Vagina (tissue), 2 donors: Measurements from ENCODE around the gene IZUMO1R. TPM values are rescaled to one million over a fixed set of nuclear protein-coding genes. Genes with fewer than 3 reads are reported as not detected.

Source experiments
- DNase-seq, 2 donors: peaks; one replicate each; pipeline ENCODE4 v3.0.0-alpha.2; 2017; ENCODE audit errors: extremely low spot score in 2 of 2
- H3K27ac ChIP-seq: fragments of 200-600 bp; sonication (generic); one replicate; pipeline ENCODE4 v1.5.1; 2019
- H3K27me3 ChIP-seq: fragments of 200-600 bp; sonication (generic); one replicate; pipeline ENCODE4 v1.5.1; 2019
- H3K36me3 ChIP-seq, 2 donors: fragments of 200-600 bp; sonication (generic); one replicate each; pipeline ENCODE4 v1.5.1; 2017 to 2019
- H3K4me1 ChIP-seq: fragments of 200-600 bp; sonication (generic); one replicate; pipeline ENCODE4 v1.5.1; 2019
- H3K4me3 ChIP-seq, 2 donors: fragments of 200-600 bp; sonication (generic); 1 replicate in 1 of 2; 2 replicates in 1 of 2; pipeline ENCODE4 v1.5.1; 2016 to 2019
- H3K9me3 ChIP-seq: fragments of 200-600 bp; sonication (generic); one replicate; pipeline ENCODE4 v1.5.1; 2019
- POLR2A ChIP-seq, 2 donors: fragments of 450-650 bp; IDR thresholded peaks; one replicate each; pipeline ENCODE4 v1.6.1; 2017; ENCODE audit warnings: antibody characterized with exemption in 2 of 2, mild to moderate bottlenecking in 2 of 2, moderate library complexity in 2 of 2
- POLR2AphosphoS5 ChIP-seq, 2 donors: sonication (generic); formaldehyde crosslinking; IDR thresholded peaks; one replicate each; pipeline ENCODE4 v1.9.0; 2017; ENCODE audit warnings: antibody characterized with exemption in 2 of 2, mild to moderate bottlenecking in 2 of 2, low read depth in 1 of 2; ENCODE audit not compliant: insufficient read depth in 1 of 2
- intact Hi-C: fragments of 100-400 bp; cut with DNase I; formaldehyde crosslinking; loops from one replicate; pipeline ENCODE4 v1.15.1; 2023
- total RNA-seq: library from RNA; depleted of rRNA; stranded (reverse); fragments of >200 nt; gene quantifications from one replicate; pipeline ENCODE4 v1.2.3, GENCODE V29; 2016
- TF ChIP-seq, protein P1 (sequence below), 3 experiments: fragments of 450-650 bp in 2 of 3; fragments of 200-600 bp in 1 of 3; sonication (generic) in 1 of 3; IDR thresholded peaks; one replicate each; pipeline ENCODE4 v1.5.1; 2017 to 2019; ENCODE audit warnings: antibody characterized with exemption in 3 of 3, mild to moderate bottlenecking in 2 of 3, moderate library complexity in 2 of 3

Gene IZUMO1R
- total RNA-seq, 1 donor from 2014 or later = not detected

DNA sequence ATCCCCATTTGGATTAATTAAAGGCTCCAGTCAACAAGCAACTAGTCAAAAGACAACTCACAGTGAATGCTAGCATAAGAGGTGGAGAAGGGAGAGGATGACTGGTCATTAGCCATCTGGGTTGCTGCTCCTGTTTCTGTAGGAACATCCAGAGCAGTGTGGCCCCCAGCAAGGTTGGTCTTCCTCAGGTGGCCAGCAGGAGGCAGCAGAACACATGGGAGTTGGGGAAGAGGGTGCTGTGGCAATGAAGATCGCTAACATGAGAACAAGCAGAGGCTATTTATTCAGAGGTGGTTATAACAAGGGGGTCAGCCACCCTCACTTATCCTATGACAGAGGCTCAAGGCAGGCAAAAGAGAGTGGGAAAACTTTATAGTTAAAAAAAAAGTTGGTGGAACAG lies 21.3 kb downstream of the IZUMO1R start:
- intact Hi-C loops = no loop called here
- no peaks in the 10 kb centered on the region for H3K9me3 ChIP-seq
- H3K27me3 ChIP-seq = no peaks in the 10 kb centered on the region
- TF ChIP-seq POLR2AphosphoS5 (IDR thresholded peaks at IDR 0.05; ENCODE audit: insufficient read depth in 1 of 2, low read depth in 1 of 2) (no peak), POLR2A (IDR thresholded peaks at IDR 0.05) (no peak)
- TF ChIP-seq, protein P1, sequence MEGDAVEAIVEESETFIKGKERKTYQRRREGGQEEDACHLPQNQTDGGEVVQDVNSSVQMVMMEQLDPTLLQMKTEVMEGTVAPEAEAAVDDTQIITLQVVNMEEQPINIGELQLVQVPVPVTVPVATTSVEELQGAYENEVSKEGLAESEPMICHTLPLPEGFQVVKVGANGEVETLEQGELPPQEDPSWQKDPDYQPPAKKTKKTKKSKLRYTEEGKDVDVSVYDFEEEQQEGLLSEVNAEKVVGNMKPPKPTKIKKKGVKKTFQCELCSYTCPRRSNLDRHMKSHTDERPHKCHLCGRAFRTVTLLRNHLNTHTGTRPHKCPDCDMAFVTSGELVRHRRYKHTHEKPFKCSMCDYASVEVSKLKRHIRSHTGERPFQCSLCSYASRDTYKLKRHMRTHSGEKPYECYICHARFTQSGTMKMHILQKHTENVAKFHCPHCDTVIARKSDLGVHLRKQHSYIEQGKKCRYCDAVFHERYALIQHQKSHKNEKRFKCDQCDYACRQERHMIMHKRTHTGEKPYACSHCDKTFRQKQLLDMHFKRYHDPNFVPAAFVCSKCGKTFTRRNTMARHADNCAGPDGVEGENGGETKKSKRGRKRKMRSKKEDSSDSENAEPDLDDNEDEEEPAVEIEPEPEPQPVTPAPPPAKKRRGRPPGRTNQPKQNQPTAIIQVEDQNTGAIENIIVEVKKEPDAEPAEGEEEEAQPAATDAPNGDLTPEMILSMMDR (IDR thresholded peaks at IDR 0.05) = no peak
- H3K4me3 ChIP-seq = no peak overlapping the region
- no peaks in the 10 kb centered on the region for H3K4me1 ChIP-seq
- H3K36me3 ChIP-seq = no peaks in the 10 kb centered on the region
- no peak for DNase-seq
- no peak overlapping the region for H3K27ac ChIP-seq

DNA sequence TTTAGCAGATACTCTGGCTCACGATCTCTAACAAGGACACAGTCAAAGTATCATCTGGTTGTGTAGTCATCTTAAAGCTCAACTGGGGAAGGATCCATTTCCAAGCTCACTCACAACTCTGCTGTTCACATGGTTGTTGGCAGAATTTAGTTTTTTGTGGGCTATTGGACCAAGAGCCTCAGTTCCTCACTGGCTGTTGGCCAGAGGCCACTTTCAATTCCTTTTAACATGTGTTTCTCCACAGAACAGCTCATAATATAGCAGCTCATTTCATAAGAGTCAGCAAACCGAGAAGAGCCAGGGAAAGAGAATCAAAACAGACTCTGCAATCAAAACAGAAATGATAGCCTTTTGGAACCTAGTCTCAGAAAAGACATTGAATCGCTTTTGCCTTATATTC lies 22.6 kb downstream of the IZUMO1R start:
- DNase-seq = no peak
- H3K9me3 ChIP-seq = no peaks in the 10 kb centered on the region
- intact Hi-C loops = no loop called here
- H3K27me3 ChIP-seq = no peaks in the 10 kb centered on the region
- H3K27ac ChIP-seq = no peak overlapping the region
- TF ChIP-seq, protein P1 (IDR thresholded peaks at IDR 0.05) = no peak
- TF ChIP-seq POLR2AphosphoS5 (IDR thresholded peaks at IDR 0.05; ENCODE audit: insufficient read depth in 1 of 2, low read depth in 1 of 2) (no peak), POLR2A (IDR thresholded peaks at IDR 0.05) (no peak)
- H3K36me3 ChIP-seq = no peaks in the 10 kb centered on the region
- no peak overlapping the region for H3K4me3 ChIP-seq
- H3K4me1 ChIP-seq = no peaks in the 10 kb centered on the region

DNA sequence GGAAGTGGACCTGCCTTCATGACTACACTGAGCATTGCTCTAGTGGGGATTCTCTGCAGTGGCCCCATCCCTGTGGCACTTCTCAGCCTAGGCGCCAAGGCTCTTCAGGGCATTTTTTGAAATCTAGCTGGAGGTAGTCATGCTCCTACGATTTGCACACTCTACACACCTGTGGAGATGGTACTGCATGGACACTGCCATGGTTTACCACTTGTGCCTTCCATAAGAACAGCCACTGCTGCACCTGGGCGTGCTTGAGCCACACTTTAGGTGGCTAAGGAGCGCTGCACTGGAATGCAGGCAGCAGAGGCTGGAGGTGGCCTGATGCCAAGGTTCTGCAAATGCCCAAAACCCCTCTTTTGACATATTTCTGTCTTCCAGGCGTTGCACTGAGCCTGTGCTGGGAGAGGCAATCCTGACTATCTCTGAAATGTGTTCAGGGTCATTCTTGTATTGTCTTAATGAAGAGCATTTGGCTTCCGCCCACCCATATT lies 24.3 kb downstream of the IZUMO1R start:
- TF ChIP-seq POLR2A (IDR thresholded peaks at IDR 0.05) (no peak), POLR2AphosphoS5 (IDR thresholded peaks at IDR 0.05; ENCODE audit: insufficient read depth in 1 of 2, low read depth in 1 of 2) (no peak)
- TF ChIP-seq, protein P1 (IDR thresholded peaks at IDR 0.05) = no peak
- intact Hi-C loops = no loop called here

DNA sequence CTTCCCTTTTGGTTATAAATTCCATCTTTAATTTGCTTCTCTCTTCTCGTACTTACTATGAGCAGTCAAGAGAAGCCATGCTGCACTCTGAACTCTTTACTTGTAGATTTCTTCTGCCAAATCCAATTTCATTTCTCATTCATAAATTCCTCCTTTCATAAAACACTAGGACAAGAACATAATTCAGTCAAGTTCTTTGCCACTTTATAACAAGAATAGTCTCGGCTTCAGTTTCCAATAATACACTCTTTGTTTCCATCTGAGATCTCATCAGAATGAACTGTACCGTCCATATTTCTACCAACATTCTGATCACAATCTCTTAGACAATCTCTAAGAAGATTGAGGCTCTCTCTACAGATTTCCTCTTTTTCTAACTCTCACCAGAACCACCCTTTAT lies 25.1 kb downstream of the IZUMO1R start:
- no peak overlapping the region for H3K27ac ChIP-seq
- no peaks in the 10 kb centered on the region for H3K27me3 ChIP-seq
- no peak for DNase-seq
- no peak for TF ChIP-seq POLR2AphosphoS5 (IDR thresholded peaks at IDR 0.05; ENCODE audit: insufficient read depth in 1 of 2, low read depth in 1 of 2)
- TF ChIP-seq, protein P1 (IDR thresholded peaks at IDR 0.05) = no peak
- no peak for TF ChIP-seq POLR2A (IDR thresholded peaks at IDR 0.05)
- no peaks in the 10 kb centered on the region for H3K9me3 ChIP-seq
- intact Hi-C loops = no loop called here
- no peaks in the 10 kb centered on the region for H3K4me1 ChIP-seq
- no peaks in the 10 kb centered on the region for H3K36me3 ChIP-seq
- no peak overlapping the region for H3K4me3 ChIP-seq

More for the DNA sequence above, 24.3 kb downstream of the IZUMO1R start:
- Histone ChIP-seq H3K4me3 (no peak overlapping the region), H3K9me3 (no peaks in the 10 kb centered on the region), H3K27me3 (no peaks in the 10 kb centered on the region), H3K36me3 (no peaks in the 10 kb centered on the region), H3K27ac (no peak overlapping the region), H3K4me1 (no peaks in the 10 kb centered on the region)
- DNase-seq = no peak

DNA sequence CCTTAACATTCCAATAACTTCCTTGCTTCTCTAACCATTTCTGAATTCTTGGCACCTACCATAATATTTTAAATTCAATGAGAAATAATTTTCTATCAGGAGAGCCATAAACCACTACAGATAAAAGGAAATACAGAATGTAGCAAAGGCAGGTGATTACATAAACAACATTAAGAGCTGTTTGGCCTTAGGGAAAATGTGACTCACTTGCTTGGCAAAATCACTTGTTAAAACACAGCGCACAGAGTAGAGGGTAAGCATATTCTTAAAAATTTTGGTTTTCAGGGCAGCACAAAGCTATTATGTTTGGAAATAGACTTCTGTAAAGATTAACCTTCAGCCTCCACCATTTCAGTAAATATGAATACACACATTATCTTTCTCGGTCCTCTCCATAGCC lies 26.4 kb downstream of the IZUMO1R start:
- Histone ChIP-seq H3K27me3 (no peaks in the 10 kb centered on the region), H3K27ac (no peak overlapping the region), H3K4me1 (no peaks in the 10 kb centered on the region), H3K36me3 (no peaks in the 10 kb centered on the region), H3K4me3 (no peak overlapping the region), H3K9me3 (no peaks in the 10 kb centered on the region)
- no peak for DNase-seq
- TF ChIP-seq POLR2A (IDR thresholded peaks at IDR 0.05) = no peak
- TF ChIP-seq, protein P1 (IDR thresholded peaks at IDR 0.05) = no peak
- no peak for TF ChIP-seq POLR2AphosphoS5 (IDR thresholded peaks at IDR 0.05; ENCODE audit: insufficient read depth in 1 of 2, low read depth in 1 of 2)
- intact Hi-C loops = no loop called here
